BLaER1 treated with 17β-estradiol and CSF1 and Interleukin-3, amounts not matched to agents 10 nM and 100 nM (cell line): ENCODE measurements around the gene ITGAX.

Experiments used
- H3K27ac ChIP-seq, 11 experiments: shearing (Covaris generic); formaldehyde crosslinking; 2 replicates each; pipeline ENCODE4 v1.8.1; 2022
- H3K27me3 ChIP-seq, 11 experiments: shearing (Covaris generic); formaldehyde crosslinking; 2 replicates each; pipeline ENCODE4 v1.8.1; 2022
- H3K36me3 ChIP-seq, 11 experiments: shearing (Covaris generic); formaldehyde crosslinking; 2 replicates each; pipeline ENCODE4 v1.8.1; 2022
- H3K4me1 ChIP-seq, 10 experiments: shearing (Covaris generic); formaldehyde crosslinking; 2 replicates each; pipeline ENCODE4 v1.8.1; 2022
- H3K4me2 ChIP-seq, 11 experiments: shearing (Covaris generic); formaldehyde crosslinking; 2 replicates each; pipeline ENCODE4 v1.8.1; 2022
- H3K4me3 ChIP-seq, 10 experiments: shearing (Covaris generic); formaldehyde crosslinking; 2 replicates each; pipeline ENCODE4 v1.8.1; 2022
- H3K9ac ChIP-seq, 11 experiments: shearing (Covaris generic); formaldehyde crosslinking; 2 replicates each; pipeline ENCODE4 v1.8.1; 2022
- H3K9me3 ChIP-seq, 11 experiments: shearing (Covaris generic); formaldehyde crosslinking; replicated peaks in 1 of 11; 2 replicates each; pipeline ENCODE4 v1.8.1; 2022
- H4K20me1 ChIP-seq, 11 experiments: shearing (Covaris generic); formaldehyde crosslinking; 2 replicates each; pipeline ENCODE4 v1.8.1; 2022
- Cebpa-rat ChIP-seq, 11 experiments: shearing (Covaris generic); IDR thresholded peaks; 2 replicates each; pipeline ENCODE4 v1.8.1; 2022

ITGAX gene

DNA sequence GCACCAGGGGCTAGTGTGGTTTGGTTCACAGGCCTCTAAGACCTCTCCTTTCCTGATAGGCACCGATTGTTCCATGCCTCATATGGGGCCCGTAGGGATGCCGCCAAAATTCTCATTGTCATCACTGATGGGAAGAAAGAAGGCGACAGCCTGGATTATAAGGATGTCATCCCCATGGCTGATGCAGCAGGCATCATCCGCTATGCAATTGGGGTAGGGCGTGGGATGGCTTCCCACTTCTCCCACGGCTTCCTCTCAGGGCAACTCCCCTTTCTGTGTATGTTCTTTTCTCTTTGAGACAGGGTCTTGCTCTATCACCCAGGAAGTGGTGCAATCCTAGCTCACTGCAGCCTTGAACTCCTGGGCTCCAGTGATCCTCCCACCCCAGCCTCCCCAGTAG is 5.3 kb downstream of the ITGAX start:
- peaks cover 12 to 95% (median 63%) of the 10 kb centered on the region in 10 experiments for H3K4me1 ChIP-seq
- peaks cover 0 to 89% (median 0%) of the 10 kb centered on the region in 11 experiments; a peak in 6 of 22 replicates for H3K36me3 ChIP-seq
- no peaks in the 10 kb centered on the region for H3K9me3 ChIP-seq
- H3K27ac ChIP-seq: peak overlapping the region in 7 of 11 experiments; percentile 5 to 61 (median 32); a peak in 9 of 22 replicates
- peaks cover 0 to 32% (median 0%) of the 10 kb centered on the region in 11 experiments; a peak in 5 of 22 replicates for H4K20me1 ChIP-seq
- no peak overlapping the region for H3K4me3 ChIP-seq
- peak overlapping the region in 8 of 11 experiments; percentile 32 to 99 (median 60); a peak in 14 of 22 replicates for H3K4me2 ChIP-seq
- no peaks in the 10 kb centered on the region for H3K27me3 ChIP-seq
- peak overlapping the region in 2 of 11 experiments; percentile 66 to 80; a peak in 3 of 22 replicates for H3K9ac ChIP-seq
- TF ChIP-seq Cebpa-rat (IDR thresholded peaks at IDR 0.05): no peak

DNA sequence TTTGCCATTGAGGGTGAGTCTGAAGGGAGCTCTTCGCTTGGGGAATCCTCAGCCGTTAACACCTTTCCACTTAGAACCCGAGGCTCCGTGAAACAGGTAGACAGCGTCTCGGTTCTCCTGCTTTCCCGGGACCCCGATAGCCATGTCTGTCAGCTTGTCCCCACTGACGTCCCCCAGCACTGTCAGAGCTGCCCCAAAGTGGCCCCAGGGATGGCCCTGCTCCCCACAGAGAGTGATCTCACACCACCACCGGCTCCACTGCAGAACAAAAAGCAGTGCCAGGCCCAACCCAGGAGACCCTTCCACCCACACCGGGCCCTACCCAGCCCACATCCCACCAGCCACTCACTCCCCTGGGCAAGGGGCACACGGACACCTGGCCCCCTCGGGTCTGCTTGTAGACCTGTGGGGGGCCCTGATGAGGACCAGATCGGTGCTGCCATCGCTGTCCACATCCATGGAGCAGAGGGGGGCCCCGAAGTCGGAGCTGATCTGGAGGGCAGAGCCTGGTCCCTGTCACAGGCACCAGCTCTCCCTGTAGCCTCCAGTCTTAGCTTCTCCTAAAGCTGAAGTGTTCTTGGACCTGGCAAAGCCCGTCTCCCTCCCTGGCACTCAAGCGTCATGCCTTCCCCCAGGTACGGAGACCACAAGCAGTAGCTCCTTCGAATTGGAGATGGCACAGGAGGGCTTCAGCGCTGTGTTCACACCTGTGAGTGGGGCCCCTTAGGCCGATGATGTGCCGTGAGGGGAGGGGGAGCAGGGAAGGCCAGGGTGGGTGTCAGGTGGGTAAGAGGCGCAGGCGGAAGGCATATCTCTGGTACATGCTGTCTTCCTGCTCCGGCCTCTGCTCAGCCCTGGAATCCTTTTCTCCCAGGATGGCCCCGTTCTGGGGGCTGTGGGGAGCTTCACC is 6.5 kb downstream of the ITGAX start:
- Histone ChIP-seq H3K4me2 (peak overlapping the region in 3 of 11 experiments; percentile 91 to 99 (median 98); a peak in 7 of 22 replicates), H3K9me3 (no peaks in the 10 kb centered on the region), H3K9ac (peak overlapping the region in 4 of 11 experiments; percentile 19 to 66 (median 48); a peak in 7 of 22 replicates), H3K36me3 (peaks cover 0 to 93% (median 0%) of the 10 kb centered on the region in 11 experiments; a peak in 6 of 22 replicates), H3K27me3 (no peaks in the 10 kb centered on the region), H3K27ac (peak overlapping the region in 7 of 11 experiments; percentile 19 to 56 (median 30); a peak in 10 of 22 replicates), H4K20me1 (peaks cover 0 to 32% (median 0%) of the 10 kb centered on the region in 11 experiments; a peak in 5 of 22 replicates), H3K4me1 (peaks cover 17 to 96% (median 63%) of the 10 kb centered on the region in 10 experiments), H3K4me3 (no peak overlapping the region)
- no peak for TF ChIP-seq Cebpa-rat (IDR thresholded peaks at IDR 0.05)

DNA sequence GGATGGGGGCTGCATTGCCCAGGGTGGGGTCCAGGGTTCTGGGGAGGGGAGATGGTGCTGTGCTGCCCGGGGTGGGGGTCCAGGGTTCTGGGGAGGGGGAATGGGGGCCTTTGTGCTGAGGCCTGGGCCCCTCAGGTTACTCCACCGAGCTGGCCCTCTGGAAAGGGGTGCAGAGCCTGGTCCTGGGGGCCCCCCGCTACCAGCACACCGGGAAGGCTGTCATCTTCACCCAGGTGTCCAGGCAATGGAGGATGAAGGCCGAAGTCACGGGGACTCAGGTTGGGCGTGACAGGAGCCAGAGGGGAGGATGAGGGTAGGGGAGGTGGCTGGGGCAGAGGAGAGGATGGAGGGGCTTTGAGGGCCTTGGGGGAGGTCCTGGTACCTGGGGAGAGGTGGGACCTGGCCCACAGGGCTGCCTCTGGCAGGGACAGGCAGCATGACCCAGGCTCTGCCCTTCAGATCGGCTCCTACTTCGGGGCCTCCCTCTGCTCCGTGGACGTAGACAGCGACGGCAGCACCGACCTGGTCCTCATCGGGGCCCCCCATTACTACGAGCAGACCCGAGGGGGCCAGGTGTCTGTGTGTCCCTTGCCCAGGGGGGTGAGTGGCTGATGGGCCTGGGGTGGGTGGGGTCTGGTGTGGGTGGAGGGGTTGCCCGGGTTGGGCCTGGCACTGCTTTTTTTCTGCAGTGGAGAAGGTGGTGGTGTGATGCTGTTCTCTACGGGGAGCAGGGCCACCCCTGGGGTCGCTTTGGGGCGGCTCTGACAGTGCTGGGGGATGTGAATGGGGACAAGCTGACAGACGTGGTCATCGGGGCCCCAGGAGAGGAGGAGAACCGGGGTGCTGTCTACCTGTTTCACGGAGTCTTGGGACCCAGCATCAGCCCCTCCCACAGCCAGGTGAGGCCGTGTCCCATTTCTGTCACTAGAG is 7.8 kb downstream of the ITGAX start:
- H3K4me2 ChIP-seq: peak overlapping the region in 4 of 11 experiments; percentile 72 to 87 (median 82); a peak in 7 of 22 replicates
- peak overlapping the region in 3 of 11 experiments; percentile 2 to 48 (median 39); a peak in 4 of 22 replicates for H3K27ac ChIP-seq
- peaks cover 22 to 96% (median 63%) of the 10 kb centered on the region in 10 experiments for H3K4me1 ChIP-seq
- H3K4me3 ChIP-seq: no peak overlapping the region
- peaks cover 0 to 26% (median 0%) of the 10 kb centered on the region in 11 experiments; a peak in 5 of 22 replicates for H4K20me1 ChIP-seq
- H3K9me3 ChIP-seq: no peaks in the 10 kb centered on the region
- TF ChIP-seq Cebpa-rat (IDR thresholded peaks at IDR 0.05): no peak
- H3K27me3 ChIP-seq: no peaks in the 10 kb centered on the region
- peaks cover 0 to 82% (median 0%) of the 10 kb centered on the region in 11 experiments; a peak in 6 of 22 replicates for H3K36me3 ChIP-seq
- H3K9ac ChIP-seq: 0 out of 22 replicates have a peak overlapping the region, but pooled peaks of 2 of the 11 experiments have one; percentile 15 to 38

DNA sequence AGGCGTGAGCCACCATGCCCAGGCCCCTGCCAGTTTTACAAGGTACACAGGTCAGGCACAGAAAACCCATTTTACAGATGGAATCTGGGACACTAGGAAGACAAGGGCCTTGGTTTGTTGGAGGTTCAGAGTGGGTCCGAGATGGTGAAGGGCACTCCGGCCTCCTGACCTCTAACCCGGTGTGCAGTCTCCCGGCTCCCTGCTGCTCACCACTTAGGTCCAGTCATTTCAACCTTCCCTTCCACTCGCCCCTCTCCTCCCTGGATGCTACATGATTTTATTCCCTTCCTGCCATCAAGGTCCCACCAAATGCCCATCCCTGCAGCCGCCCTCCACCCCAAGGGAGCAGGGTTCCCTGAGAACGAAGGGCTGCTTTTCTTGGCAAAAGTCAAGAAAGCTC is 8.7 kb downstream of the ITGAX start:
- Histone ChIP-seq H3K27me3 (no peaks in the 10 kb centered on the region), H4K20me1 (peaks cover 0 to 20% (median 0%) of the 10 kb centered on the region in 11 experiments; a peak in 4 of 22 replicates), H3K9ac (peak overlapping the region in 1 of 11 experiments; percentile 3; a peak in 1 of 22 replicates), H3K36me3 (peaks cover 0 to 74% (median 0%) of the 10 kb centered on the region in 11 experiments; a peak in 6 of 22 replicates), H3K4me1 (peaks cover 25 to 94% (median 63%) of the 10 kb centered on the region in 10 experiments), H3K9me3 (no peaks in the 10 kb centered on the region), H3K4me2 (peak overlapping the region in 5 of 11 experiments; percentile 72 to 87 (median 82); a peak in 9 of 22 replicates), H3K4me3 (no peak overlapping the region), H3K27ac (peak overlapping the region in 4 of 11 experiments; percentile 35 to 88 (median 84); a peak in 4 of 22 replicates)
- no peak for TF ChIP-seq Cebpa-rat (IDR thresholded peaks at IDR 0.05)

DNA sequence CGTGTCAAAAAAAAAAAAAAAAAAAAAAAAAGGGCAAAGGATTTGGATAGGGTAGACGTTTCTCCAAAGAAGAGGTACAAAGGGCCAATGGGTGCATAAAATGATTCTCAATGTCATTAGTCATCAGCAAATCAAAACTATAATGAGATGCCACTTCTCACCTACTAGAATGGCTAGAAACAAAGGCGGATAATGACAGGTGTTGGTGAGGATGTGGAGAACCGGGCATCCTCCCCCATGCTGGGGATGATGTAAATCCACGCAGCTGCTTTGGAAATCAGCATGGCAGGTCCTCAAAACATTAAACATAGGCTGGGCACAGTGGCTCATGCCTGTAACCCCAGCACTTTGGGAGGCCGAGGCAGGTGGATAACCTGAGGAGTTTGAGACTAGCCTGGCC is 9.4 kb downstream of the ITGAX start:
- peak overlapping the region in 3 of 11 experiments; percentile 41 to 76 (median 51); a peak in 4 of 22 replicates for H3K9ac ChIP-seq
- H3K27ac ChIP-seq: peak overlapping the region in 6 of 11 experiments; percentile 3 to 90 (median 84); a peak in 9 of 22 replicates
- H3K9me3 ChIP-seq: peaks cover 0 to 4% (median 0%) of the 10 kb centered on the region in 11 experiments; a peak in 1 of 22 replicates
- peaks cover 29 to 92% (median 64%) of the 10 kb centered on the region in 10 experiments for H3K4me1 ChIP-seq
- H4K20me1 ChIP-seq: peaks cover 0 to 20% (median 0%) of the 10 kb centered on the region in 11 experiments; a peak in 4 of 22 replicates
- H3K27me3 ChIP-seq: no peaks in the 10 kb centered on the region
- TF ChIP-seq Cebpa-rat (IDR thresholded peaks at IDR 0.05): no peak
- H3K36me3 ChIP-seq: peaks cover 0 to 70% (median 0%) of the 10 kb centered on the region in 11 experiments; a peak in 6 of 22 replicates
- H3K4me2 ChIP-seq: peak overlapping the region in 7 of 11 experiments; percentile 52 to 87 (median 81); a peak in 13 of 22 replicates
- H3K4me3 ChIP-seq: no peak overlapping the region

DNA sequence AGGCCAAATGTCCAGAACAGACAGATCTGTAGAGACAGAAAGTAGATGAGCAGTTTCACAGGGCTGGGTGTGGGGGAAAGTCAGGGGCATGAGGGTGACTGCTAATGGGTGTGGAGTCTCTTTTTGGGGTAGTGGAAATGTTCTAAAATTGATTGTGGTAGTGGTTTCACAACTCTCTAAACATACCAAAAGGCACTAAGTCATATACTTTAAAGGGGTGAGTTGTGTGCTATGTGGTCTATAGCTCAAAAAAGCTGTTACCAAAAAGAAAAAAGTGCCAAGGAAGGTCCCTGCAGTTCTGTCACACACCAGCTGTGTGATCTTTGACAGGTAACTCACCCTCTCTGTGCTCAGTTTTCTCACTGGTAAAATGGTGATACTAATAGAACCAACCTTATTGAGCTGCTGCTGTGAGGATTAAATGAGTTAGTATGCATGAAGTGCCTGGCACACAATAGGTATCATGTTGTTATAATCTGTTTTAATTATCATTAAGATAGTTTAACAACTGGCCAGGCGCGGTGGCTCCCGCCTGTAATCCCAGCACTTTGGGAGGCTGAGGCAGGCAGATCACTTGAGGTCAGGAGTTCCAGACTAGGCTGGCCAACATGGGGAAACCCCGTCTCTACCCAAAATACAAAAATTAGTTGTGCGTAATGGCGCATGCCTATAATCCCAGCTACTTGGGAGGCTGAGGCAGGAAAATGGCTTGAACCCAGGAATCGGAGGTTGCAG is 10.3 kb downstream of the ITGAX start:
- peak overlapping the region in 10 of 11 experiments; percentile 1 to 90 (median 80); a peak in 15 of 22 replicates for H3K27ac ChIP-seq
- H3K27me3 ChIP-seq: no peaks in the 10 kb centered on the region
- H3K36me3 ChIP-seq: peaks cover 0 to 70% (median 0%) of the 10 kb centered on the region in 11 experiments; a peak in 6 of 22 replicates
- peaks cover 0 to 17% (median 0%) of the 10 kb centered on the region in 11 experiments; a peak in 4 of 22 replicates for H4K20me1 ChIP-seq
- H3K4me2 ChIP-seq: peak overlapping the region in 9 of 11 experiments; percentile 4 to 87 (median 75); a peak in 14 of 22 replicates
- peak overlapping the region in 4 of 11 experiments; percentile 31 to 76 (median 46); a peak in 7 of 22 replicates for H3K9ac ChIP-seq
- no peak overlapping the region for H3K4me3 ChIP-seq
- TF ChIP-seq Cebpa-rat (IDR thresholded peaks at IDR 0.05): no peak
- H3K4me1 ChIP-seq: peaks cover 34 to 92% (median 66%) of the 10 kb centered on the region in 10 experiments
- H3K9me3 ChIP-seq: peaks cover 0 to 11% (median 0%) of the 10 kb centered on the region in 11 experiments; a peak in 3 of 22 replicates

DNA sequence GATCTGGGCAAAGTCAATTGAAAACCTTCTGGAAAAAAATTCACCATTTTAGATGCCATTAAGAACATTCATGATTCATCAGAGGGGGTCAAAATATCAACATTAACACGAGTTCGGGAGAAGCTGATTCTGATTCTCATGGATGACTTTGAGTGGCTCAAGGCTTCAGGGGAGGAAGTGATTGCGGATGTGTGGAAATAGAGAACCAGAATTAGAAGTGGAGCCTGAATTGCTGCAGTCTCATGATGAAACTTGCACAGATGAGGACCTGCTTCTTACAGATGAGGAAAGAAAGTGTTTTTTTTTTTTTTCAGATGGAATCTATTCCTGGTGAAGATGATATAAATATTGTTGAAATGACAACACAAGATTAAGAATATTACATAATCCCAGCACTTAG is 12.9 kb downstream of the ITGAX start:
- peak overlapping the region; percentile 70 to 90 (median 82) for H3K27ac ChIP-seq
- peaks cover 0 to 7% (median 0%) of the 10 kb centered on the region in 11 experiments; a peak in 1 of 22 replicates for H4K20me1 ChIP-seq
- H3K27me3 ChIP-seq: no peaks in the 10 kb centered on the region
- peak; percentile 63 to 98 (median 88); a peak in 21 of 22 replicates for TF ChIP-seq Cebpa-rat (IDR thresholded peaks at IDR 0.05)
- peaks cover 34 to 84% (median 62%) of the 10 kb centered on the region in 10 experiments for H3K4me1 ChIP-seq
- peak overlapping the region; percentile 31 to 76 (median 68); a peak in 18 of 22 replicates for H3K9ac ChIP-seq
- no peak overlapping the region for H3K4me3 ChIP-seq
- H3K9me3 ChIP-seq: peaks cover 0 to 19% (median 0%) of the 10 kb centered on the region in 11 experiments; a peak in 3 of 22 replicates
- peaks cover 0 to 76% (median 0%) of the 10 kb centered on the region in 11 experiments; a peak in 6 of 22 replicates for H3K36me3 ChIP-seq
- peak overlapping the region; percentile 52 to 87 (median 78) for H3K4me2 ChIP-seq
